OCI-LY7 (cell line): ENCODE results near the gene PFKFB4. TPM values are rescaled to one million over a fixed set of nuclear protein-coding genes. Genes with fewer than 3 reads are reported as not detected.

Source experiments
- BruUV-seq: library from RNA; stranded (reverse); fragments of 400-500 nt; replicated peaks from 2 replicates; lab custom pipeline; 2021; lab: Mats Ljungman, UMichigan
- CTCF ChIA-PET: fragments of 300-600 bp; sonication (Branson Sonifier 250); formaldehyde crosslinking; loops from one replicate; lab custom pipeline; 2022; ENCODE audit warnings: antibody characterized with exemption; ENCODE audit not compliant: unreplicated experiment; lab: Charles Lee
- POLR2A ChIA-PET: fragments of 300-600 bp; sonication (Branson Sonifier 250); formaldehyde crosslinking; loops from one replicate; lab custom pipeline; 2022; ENCODE audit warnings: antibody characterized with exemption; lab: Charles Lee
- DNase-seq: peaks from one replicate; pipeline ENCODE4 v3.0.0-alpha.2; 2015; ENCODE audit warnings: low spot score
- H2AFZ ChIP-seq: fragments of 200-600 bp; sonication (generic), shearing (Covaris generic); 2 replicates; pipeline ENCODE4 v1.6.1; 2014; ENCODE audit warnings: mild to moderate bottlenecking, antibody characterized with exemption, low read length, moderate library complexity
- H3K27ac ChIP-seq: fragments of 200-600 bp; sonication (generic); 2 replicates; pipeline ENCODE4 v1.5.1; 2014; ENCODE audit warnings: mixed run types, low read depth, mild to moderate bottlenecking, moderate library complexity, low read length, inconsistent platforms; ENCODE audit not compliant: poor library complexity, severe bottlenecking
- H3K36me3 ChIP-seq: fragments of 200-600 bp; sonication (generic); 2 replicates; pipeline ENCODE4 v1.6.1; 2014; ENCODE audit warnings: mild to moderate bottlenecking, antibody characterized with exemption, low read length, moderate library complexity, mixed read lengths; ENCODE audit not compliant: insufficient read depth
- H3K4me1 ChIP-seq: fragments of 200-600 bp; sonication (generic); 2 replicates; pipeline ENCODE4 v1.5.1; 2014; ENCODE audit warnings: mild to moderate bottlenecking, low read length; ENCODE audit not compliant: insufficient read depth, poor library complexity, severe bottlenecking
- H3K4me2 ChIP-seq: fragments of 200-600 bp; sonication (generic); 2 replicates; pipeline ENCODE4 v1.6.1; 2014; ENCODE audit warnings: mild to moderate bottlenecking, low read length
- H3K4me3 ChIP-seq: fragments of 200-600 bp; sonication (generic); 2 replicates; pipeline ENCODE4 v1.5.1; 2014; ENCODE audit warnings: mild to moderate bottlenecking, low read depth, low read length; ENCODE audit not compliant: poor library complexity, severe bottlenecking
- H3K79me2 ChIP-seq: fragments of 200-600 bp; sonication (generic); 2 replicates; pipeline ENCODE4 v1.6.1; 2016; ENCODE audit warnings: low read depth, mild to moderate bottlenecking, low read length, moderate library complexity, mixed read lengths; ENCODE audit not compliant: insufficient read depth
- H3K9me2 ChIP-seq: fragments of 200-600 bp; sonication (generic); 2 replicates; pipeline ENCODE4 v1.6.1; 2016; ENCODE audit warnings: mild to moderate bottlenecking, low read length, mixed read lengths; ENCODE audit not compliant: insufficient read depth
- H3K9me3 ChIP-seq: fragments of 200-600 bp; sonication (generic); 2 replicates; pipeline ENCODE4 v1.6.1; 2014; ENCODE audit warnings: mild to moderate bottlenecking, mixed run types, low read length, mixed read lengths
- H4K20me1 ChIP-seq: fragments of 200-600 bp; sonication (generic); 2 replicates; pipeline ENCODE4 v1.6.1; 2014; ENCODE audit warnings: mild to moderate bottlenecking, antibody characterized with exemption, low read length, moderate library complexity, mixed read lengths; ENCODE audit not compliant: insufficient read depth
- EZH2phosphoT487 ChIP-seq: fragments of 200-600 bp; sonication (generic); IDR thresholded peaks from 2 replicates; pipeline ENCODE4 v1.6.1; 2018; ENCODE audit warnings: low read depth, borderline replicate concordance, mild to moderate bottlenecking, mixed run types, antibody characterized with exemption, low read length, moderate library complexity, mixed read lengths
- intact Hi-C: fragments of 100-400 bp; cut with micrococcal nuclease; formaldehyde crosslinking; loops from one replicate; pipeline ENCODE4 v1.10.0; 2022; ENCODE audit not compliant: unreplicated experiment
- total RNA-seq, 2 experiments: library from RNA; depleted of rRNA in 1 of 2; stranded (reverse); fragments of >200 nt in 1 of 2; shearing (Covaris generic) in 1 of 2; gene quantifications; 2 replicates each; pipeline ENCODE4 v1.2.3, GENCODE V29; 2014 to 2022
- TF ChIP-seq, protein P1 (sequence below): fragments of 200-600 bp; sonication (generic); conservative IDR thresholded peaks from 2 replicates; pipeline ENCODE4 v1.5.1; 2014; ENCODE audit warnings: mild to moderate bottlenecking, antibody characterized with exemption, low read length, moderate library complexity, mixed read lengths

Gene PFKFB4
- total RNA-seq, 2 experiments from 2014 or later: 5.0 to 29.0 TPM

DNA sequence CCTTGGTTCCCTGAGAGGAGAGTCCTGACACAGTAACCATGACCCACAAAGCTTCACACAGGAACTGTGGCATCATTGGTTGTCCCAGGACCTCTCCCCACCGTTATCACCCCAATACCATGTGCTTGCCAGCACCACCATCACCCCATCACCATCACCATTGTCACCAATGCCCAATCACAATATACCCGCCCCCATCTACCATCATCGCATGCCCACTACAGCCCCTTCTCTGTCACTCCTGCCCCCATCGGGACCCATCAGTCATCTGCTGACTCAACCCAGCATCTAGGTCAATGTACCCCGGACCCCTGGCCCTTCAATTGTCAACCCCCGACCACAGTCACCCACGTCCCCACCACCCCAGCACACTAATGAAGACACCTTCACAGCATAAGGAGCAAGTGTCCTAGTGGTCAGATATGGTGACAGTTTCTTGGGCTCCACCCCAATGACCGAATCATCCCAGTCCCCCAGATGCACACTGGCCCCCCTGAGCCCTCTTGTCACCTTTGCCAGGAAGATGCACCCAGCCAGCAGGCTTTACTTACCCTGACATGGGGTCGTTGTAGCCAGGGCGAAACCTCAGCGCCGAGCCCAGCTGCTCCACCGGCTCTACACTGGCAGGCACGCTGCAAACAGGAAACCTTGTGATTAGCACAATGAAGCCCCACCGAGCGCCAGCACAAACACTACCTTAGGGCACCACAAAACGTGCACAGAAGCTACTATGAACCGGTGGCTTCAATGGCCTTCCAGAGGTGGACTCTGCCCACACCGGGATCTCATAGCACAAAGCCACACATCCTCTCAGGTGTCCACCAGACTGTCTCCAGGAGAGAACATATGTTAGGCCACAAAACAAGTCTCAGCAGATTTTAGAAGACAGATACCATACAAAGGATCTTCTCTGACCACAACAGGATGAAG lies 77.7 kb downstream of the PFKFB4 start:
- TF ChIP-seq EZH2phosphoT487: no peak
- TF ChIP-seq, protein P1, sequence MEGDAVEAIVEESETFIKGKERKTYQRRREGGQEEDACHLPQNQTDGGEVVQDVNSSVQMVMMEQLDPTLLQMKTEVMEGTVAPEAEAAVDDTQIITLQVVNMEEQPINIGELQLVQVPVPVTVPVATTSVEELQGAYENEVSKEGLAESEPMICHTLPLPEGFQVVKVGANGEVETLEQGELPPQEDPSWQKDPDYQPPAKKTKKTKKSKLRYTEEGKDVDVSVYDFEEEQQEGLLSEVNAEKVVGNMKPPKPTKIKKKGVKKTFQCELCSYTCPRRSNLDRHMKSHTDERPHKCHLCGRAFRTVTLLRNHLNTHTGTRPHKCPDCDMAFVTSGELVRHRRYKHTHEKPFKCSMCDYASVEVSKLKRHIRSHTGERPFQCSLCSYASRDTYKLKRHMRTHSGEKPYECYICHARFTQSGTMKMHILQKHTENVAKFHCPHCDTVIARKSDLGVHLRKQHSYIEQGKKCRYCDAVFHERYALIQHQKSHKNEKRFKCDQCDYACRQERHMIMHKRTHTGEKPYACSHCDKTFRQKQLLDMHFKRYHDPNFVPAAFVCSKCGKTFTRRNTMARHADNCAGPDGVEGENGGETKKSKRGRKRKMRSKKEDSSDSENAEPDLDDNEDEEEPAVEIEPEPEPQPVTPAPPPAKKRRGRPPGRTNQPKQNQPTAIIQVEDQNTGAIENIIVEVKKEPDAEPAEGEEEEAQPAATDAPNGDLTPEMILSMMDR: no peak
- Histone ChIP-seq H3K79me2 (no peaks in the 10 kb centered on the region), H3K9me2 (no peaks in the 10 kb centered on the region), H3K36me3 (no peaks in the 10 kb centered on the region), H3K27ac (peak overlapping the region; percentile 42), H3K4me3 (peak overlapping the region; percentile 22), H3K4me2 (peak overlapping the region; percentile 40), H2AFZ (peak overlapping the region; percentile 98), H4K20me1 (no peaks in the 10 kb centered on the region), H3K4me1 (peaks cover 15% of the 10 kb centered on the region), H3K9me3 (no peaks in the 10 kb centered on the region)
- BruUV-seq: no TSS peak
- intact Hi-C loops: no loop called here
- ChIA-PET CTCF (no interaction called here), POLR2A (interaction anchor here (0.6 kb wide), 1 partner anchor 67 kb away, joined by 3 read pairs; no protein-coding TSS in a partner anchor)
- DNase-seq: peak; percentile 50

DNA sequence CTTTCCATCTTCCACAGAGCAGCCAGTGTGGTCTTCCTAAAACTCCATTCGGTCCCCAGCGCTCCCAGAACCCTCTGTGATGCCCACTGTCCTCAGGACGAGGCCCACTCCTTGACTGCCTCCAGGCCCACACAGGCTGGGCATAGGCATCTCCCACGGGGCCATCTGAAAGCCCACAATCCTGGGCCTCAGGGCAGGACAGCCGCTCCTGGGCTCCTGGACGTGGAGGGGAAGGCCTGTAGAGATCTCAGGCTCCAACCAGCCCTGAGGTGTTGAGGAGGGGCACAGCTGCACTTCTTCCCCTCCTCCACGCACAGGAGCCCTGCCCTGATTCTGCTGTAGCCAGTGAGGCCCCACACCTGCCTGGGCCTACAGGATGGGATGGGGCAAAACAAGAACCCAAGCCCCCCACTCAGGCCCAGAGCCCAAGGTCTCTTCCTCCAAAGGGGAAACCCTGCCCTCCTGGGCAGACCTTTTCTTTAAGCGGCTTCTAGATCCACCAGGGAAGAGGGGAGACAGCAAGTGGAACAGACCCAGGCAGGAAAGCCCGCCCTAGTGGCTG lies 78.6 kb downstream of the PFKFB4 start:
- no peak for DNase-seq
- POLR2A ChIA-PET: no interaction called here
- no peak overlapping the region; the same call in 1 of the 2 replicates for H3K4me2 ChIP-seq

More for the DNA sequence above, 78.6 kb downstream of the PFKFB4 start:
- no peak overlapping the region for H3K4me3 ChIP-seq
- no TSS peak for BruUV-seq
- no peaks in the 10 kb centered on the region for H4K20me1 ChIP-seq
- CTCF ChIA-PET: no interaction called here
- H3K4me1 ChIP-seq: peaks cover 23% of the 10 kb centered on the region
- H2AFZ ChIP-seq: no peak overlapping the region
- no peaks in the 10 kb centered on the region for H3K9me3 ChIP-seq
- TF ChIP-seq EZH2phosphoT487: no peak
- TF ChIP-seq, protein P1: no peak
- H3K9me2 ChIP-seq: no peaks in the 10 kb centered on the region
- H3K36me3 ChIP-seq: no peaks in the 10 kb centered on the region
- intact Hi-C loops: no loop called here
- H3K27ac ChIP-seq: no peak overlapping the region
- H3K79me2 ChIP-seq: no peaks in the 10 kb centered on the region
